ENCODE measurements around the gene FXR2. TPM values are rescaled to one million over a fixed set of nuclear protein-coding genes. Genes with fewer than 3 reads are reported as not detected.
A peak's percentile ranks its signal among the peaks of the same experiment; 100 is the strongest.

The FXR2 gene
- total and polyA plus RNA-seq, 2 donors from 2014 or later, result 29.3 to 59.2 TPM

GRCh38 chr17:7654832-7655540 lies 40.3 kb upstream of the FXR2 start:
- no peak overlapping the region for H3K9ac ChIP-seq (ENCODE audit: low read length in 3 of 3)
- intact Hi-C loops (cut with DNase I), result no loop called here
- H3K36me3 ChIP-seq (ENCODE audit: control insufficient read depth in 2 of 3, insufficient read depth in 3 of 3, low read length in 3 of 3), result no peaks in the 10 kb centered on the region
- no peaks in the 10 kb centered on the region for H3K9me3 ChIP-seq (ENCODE audit: control insufficient read depth in 2 of 3, insufficient read depth in 1 of 3, low read length in 3 of 3)
- H3K4me1 ChIP-seq (ENCODE audit: control insufficient read depth in 2 of 3, insufficient read depth in 2 of 3, low read depth in 1 of 3, low read length in 3 of 3), result peaks cover 0 to 6% (median 2%) of the 10 kb centered on the region in 3 donors
- no peaks in the 10 kb centered on the region for H3K27me3 ChIP-seq (ENCODE audit: control insufficient read depth, insufficient read depth, low read length)
- FAIRE-seq (no peak), DNase-seq (peak in 1 of 5 donors; percentile 47)
- H3K27ac ChIP-seq (ENCODE audit: low read depth in 2 of 2, low read length in 2 of 2), result no peak overlapping the region
- H3K4me3 ChIP-seq (ENCODE audit: low read length in 3 of 3), result no peak overlapping the region
- TF ChIP-seq CTCF (IDR thresholded peaks at IDR 0.05; ENCODE audit: borderline replicate concordance, extremely low read depth, insufficient read depth), result no peak

GRCh38 chr17:7652388-7653356 lies 38.0 kb upstream of the FXR2 start:
- H3K9ac ChIP-seq (ENCODE audit: low read length in 3 of 3), result no peak overlapping the region
- DNase-seq, result peak in 1 of 5 donors; percentile 25
- no peaks in the 10 kb centered on the region for H3K9me3 ChIP-seq (ENCODE audit: control insufficient read depth in 2 of 3, insufficient read depth in 1 of 3, low read length in 3 of 3)
- H3K27ac ChIP-seq (ENCODE audit: low read depth in 2 of 2, low read length in 2 of 2), result no peak overlapping the region
- peak overlapping the region in 1 of 3 donors; percentile 71 for H3K4me3 ChIP-seq (ENCODE audit: low read length in 3 of 3)
- no peaks in the 10 kb centered on the region for H3K36me3 ChIP-seq (ENCODE audit: control insufficient read depth in 2 of 3, insufficient read depth in 3 of 3, low read length in 3 of 3)
- H3K27me3 ChIP-seq (ENCODE audit: control insufficient read depth, insufficient read depth, low read length), result no peaks in the 10 kb centered on the region
- peaks cover 0 to 6% (median 2%) of the 10 kb centered on the region in 3 donors for H3K4me1 ChIP-seq (ENCODE audit: control insufficient read depth in 2 of 3, insufficient read depth in 2 of 3, low read depth in 1 of 3, low read length in 3 of 3)
- FAIRE-seq, result no peak
- intact Hi-C loops (cut with DNase I), result no loop called here
- TF ChIP-seq CTCF (IDR thresholded peaks at IDR 0.05; ENCODE audit: borderline replicate concordance, extremely low read depth, insufficient read depth), result no peak

- H3K4me1 ChIP-seq (ENCODE audit: control insufficient read depth in 2 of 3, insufficient read depth in 2 of 3, low read depth in 1 of 3, low read length in 3 of 3), result peaks cover 0 to 6% (median 0%) of the 10 kb centered on the region in 3 donors
- peak overlapping the region; percentile 26 to 71 (median 34) for H3K4me3 ChIP-seq (ENCODE audit: low read length in 3 of 3)
- no peak for TF ChIP-seq CTCF (IDR thresholded peaks at IDR 0.05; ENCODE audit: borderline replicate concordance, extremely low read depth, insufficient read depth)
- intact Hi-C loops (cut with DNase I), result no loop called here
- H3K27me3 ChIP-seq (ENCODE audit: control insufficient read depth, insufficient read depth, low read length), result no peaks in the 10 kb centered on the region
- DNase-seq (peak; percentile 80 to 95 (median 85)), FAIRE-seq (no peak)
- no peaks in the 10 kb centered on the region for H3K9me3 ChIP-seq (ENCODE audit: control insufficient read depth in 2 of 3, insufficient read depth in 1 of 3, low read length in 3 of 3)
- no peaks in the 10 kb centered on the region for H3K36me3 ChIP-seq (ENCODE audit: control insufficient read depth in 2 of 3, insufficient read depth in 3 of 3, low read length in 3 of 3)
- no peak overlapping the region for H3K27ac ChIP-seq (ENCODE audit: low read depth in 2 of 2, low read length in 2 of 2)
- H3K9ac ChIP-seq (ENCODE audit: low read length in 3 of 3), result peak overlapping the region in 1 of 3 donors; percentile 51
These were observed 37.1 kb upstream of the FXR2 start for GRCh38 chr17:7651665-7652387.

All from kidney (tissue), 14 donors.